CD4-positive, alpha-beta T cell treated with Interleukin-6 at 100 ng/mL for 8 hours (primary cell): ENCODE data around the gene EPHA6.

Experiments used
- DNase-seq: peaks from one replicate; pipeline ENCODE4 v3.0.0-alpha.2; 2020; ENCODE audit warnings: mixed read lengths, low spot score

EPHA6 gene

DNA sequence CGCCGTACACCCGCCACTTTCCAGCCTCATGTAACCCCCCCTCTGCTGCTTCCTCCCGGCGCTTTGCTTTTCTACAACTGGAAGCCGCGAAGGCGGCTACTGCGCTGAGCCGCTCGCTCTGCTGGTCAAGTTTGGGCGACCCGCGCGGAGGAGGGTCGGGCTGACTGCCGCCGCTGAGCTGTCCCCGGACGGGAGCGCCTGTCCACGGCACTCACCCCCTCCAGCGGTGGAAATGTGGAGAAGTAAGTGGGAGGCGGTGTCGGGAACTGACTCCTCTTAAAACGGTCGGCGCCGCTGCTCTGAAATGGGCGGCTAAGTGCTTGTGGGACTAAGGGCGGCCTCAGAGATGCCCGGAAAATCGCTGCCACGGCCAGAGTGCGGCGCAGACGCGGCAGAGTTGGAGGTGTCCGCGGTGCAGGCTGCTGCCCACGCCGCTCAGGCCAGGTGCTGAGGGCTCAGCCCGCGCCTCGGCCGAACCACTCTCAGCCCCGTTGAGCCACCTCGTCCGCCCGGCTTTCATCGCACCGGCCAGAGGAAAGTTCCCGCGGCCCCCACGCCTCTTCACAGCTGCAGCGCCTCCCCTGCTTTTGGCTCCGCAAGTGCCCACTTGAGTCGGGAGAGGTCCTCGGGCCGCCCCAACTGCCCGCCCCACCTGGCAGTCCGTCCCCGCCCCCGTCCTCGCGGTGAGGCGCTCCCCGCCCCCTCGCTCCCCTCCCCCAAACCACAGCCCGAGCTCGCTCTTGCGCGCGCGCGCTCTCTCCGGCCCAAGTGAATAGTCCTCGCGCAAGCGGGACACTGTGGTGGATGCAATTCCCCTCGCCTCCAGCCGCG, at the start of gene EPHA6:
TSS of gene EPHA6 (plus strand) at position 775 of the 831 bp plus-strand sequence.
- no peak for DNase-seq

DNA sequence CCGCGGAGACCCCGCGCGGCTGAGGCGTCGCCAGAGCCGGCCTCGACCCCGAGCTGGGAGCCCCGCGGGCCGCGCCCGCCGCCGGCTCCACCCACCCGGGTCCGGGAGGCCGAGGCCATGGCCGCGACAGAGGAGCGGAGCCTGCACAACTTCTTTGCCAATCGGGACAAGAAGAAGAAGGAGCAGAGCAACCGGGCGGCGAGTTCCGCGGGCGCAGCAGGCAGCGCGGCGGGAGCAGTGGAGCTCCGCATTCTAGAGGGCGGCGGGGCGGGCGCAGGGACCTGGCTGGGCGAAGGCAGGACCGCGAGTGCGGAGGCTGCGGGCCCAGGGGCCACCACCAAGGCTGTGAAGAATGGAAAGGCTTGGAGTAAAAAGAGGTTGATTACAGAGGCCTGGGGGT, 37.6 kb upstream of the EPHA6 start:
- no peak for DNase-seq

GRCh38 chr3:96779810-96780209, 34.6 kb upstream of the EPHA6 start:
- DNase-seq: no peak

DNA sequence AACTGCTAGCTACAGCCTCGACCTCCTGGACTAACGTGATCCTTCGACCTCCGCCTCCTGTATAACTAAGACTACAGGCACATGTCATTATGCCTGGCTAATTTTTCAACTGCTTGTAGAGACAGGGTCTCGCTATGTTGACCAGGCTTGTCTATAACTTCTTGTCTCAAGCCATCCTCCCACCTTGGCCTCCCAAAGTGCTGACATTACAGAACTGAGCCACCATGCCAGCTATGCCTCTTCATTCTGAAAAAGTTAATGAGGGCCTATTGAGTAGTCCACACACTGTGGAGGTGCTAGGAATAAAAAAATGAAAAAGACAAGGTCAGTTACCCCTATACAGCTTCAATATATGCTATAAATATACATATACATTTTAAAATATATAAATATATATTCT, 18.3 kb upstream of the EPHA6 start:
- DNase-seq: no peak

- DNase-seq: no peak
Observed at GRCh38 chr3:96803870-96804269, 10.5 kb upstream of the EPHA6 start.

GRCh38 chr3:96806341-96806740, 8.1 kb upstream of the EPHA6 start:
- no peak for DNase-seq

DNA sequence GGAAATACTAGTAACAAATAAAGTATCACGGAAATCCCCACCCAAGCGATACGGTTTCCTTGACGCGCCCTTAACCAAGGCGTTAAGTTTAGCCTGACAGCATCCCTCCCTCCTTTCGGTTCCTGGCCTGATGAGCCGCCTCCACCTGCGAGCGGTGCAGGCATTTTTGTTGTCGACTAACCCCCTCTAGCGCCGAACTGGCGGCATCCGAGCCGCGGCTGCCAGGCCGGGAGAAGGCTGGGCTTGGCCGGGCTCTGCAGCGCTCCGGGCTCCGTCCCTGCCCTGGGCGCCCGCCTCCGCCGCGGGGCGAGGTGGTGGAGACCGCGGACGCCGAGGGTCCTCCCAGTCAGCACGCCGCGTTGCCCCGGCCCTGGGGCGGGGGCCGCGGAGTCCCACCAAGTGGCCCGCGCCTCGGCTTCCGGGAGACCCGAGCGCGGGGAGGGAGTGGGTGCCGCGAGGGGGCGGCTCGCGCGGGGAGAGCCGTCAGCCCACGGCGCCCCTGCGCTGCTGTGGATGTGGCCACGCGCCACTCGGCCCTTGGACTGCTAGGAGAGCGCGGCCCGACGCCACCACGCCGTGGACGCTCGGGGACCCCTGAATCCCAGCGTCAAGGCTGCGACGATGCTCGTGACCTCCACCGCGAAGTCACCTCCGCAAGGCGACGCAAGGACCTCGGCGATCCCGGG, 1.1 kb upstream of the EPHA6 start:
- no peak for DNase-seq

DNA sequence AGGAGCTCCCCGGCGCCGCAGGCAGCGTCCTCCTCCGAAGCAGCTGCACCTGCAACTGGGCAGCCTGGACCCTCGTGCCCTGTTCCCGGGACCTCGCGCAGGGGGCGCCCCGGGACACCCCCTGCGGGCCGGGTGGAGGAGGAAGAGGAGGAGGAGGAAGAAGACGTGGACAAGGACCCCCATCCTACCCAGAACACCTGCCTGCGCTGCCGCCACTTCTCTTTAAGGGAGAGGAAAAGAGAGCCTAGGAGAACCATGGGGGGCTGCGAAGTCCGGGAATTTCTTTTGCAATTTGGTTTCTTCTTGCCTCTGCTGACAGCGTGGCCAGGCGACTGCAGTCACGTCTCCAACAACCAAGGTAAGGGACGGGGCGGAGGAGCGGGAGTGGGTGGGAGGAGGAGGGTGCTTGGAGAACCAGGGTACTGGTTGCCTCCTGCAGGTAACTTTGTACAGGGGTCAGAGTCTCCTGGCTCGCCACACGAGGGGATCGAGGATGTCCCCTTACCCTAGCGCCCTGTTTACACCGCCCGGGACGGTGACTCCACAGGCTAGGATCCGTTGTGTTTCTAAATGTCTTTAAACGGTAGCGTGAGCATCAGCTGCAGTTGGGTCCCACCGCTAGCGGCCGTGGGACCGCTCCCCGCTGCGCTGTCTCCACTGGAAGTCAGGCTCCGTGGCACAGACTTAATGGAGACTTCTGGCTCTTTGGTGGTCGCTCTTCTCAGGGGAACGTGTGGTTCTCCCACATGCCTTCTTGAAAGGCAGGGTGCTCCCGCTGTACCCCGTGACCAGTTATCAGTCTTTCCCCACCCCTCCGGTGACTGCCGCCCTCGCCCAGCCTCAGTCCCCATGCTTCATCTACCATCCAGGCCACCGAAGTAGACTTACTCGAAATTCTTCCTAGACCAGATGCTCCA, 515 bp downstream of the EPHA6 start:
- no peak for DNase-seq

- no peak for DNase-seq
Observed at GRCh38 chr3:96831175-96831574, 16.8 kb downstream of the EPHA6 start.

- no peak for DNase-seq
Observed at GRCh38 chr3:96833301-96833700, 18.9 kb downstream of the EPHA6 start.

DNA sequence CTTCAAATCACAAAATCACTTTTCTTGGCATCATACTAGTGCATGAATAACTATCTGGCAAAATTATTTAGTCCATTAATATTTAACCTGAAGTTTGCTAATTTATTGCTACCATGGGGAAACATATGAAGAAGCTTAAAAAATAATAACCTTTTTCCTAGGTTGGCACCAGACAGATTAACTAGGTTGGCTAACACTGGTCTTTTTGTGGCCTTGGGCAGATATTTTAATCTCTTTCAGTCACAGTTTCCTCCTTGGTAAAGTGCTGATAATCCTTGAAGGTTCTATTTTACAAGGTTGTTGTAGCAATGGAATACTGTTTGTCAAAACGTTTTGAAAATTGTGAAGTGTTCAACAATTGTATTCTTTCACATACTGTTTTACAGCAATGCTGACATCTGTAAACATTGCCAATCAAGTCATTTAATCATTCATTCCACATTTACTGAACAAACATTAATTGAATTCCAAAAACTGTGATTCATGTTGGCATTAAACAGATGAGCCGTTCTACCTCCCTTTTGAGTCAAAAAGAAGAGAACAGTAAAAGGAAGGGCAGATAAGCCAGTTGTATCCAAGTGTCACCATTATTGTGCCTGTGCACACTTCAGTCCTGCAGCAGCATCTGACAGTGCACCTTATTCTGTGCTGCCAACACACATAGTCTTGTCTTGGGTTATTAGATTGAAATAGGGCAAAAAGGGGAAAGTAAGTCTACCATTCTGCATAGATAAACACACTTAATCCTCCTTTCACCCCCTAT, 21.9 kb downstream of the EPHA6 start:
- no peak for DNase-seq

DNA sequence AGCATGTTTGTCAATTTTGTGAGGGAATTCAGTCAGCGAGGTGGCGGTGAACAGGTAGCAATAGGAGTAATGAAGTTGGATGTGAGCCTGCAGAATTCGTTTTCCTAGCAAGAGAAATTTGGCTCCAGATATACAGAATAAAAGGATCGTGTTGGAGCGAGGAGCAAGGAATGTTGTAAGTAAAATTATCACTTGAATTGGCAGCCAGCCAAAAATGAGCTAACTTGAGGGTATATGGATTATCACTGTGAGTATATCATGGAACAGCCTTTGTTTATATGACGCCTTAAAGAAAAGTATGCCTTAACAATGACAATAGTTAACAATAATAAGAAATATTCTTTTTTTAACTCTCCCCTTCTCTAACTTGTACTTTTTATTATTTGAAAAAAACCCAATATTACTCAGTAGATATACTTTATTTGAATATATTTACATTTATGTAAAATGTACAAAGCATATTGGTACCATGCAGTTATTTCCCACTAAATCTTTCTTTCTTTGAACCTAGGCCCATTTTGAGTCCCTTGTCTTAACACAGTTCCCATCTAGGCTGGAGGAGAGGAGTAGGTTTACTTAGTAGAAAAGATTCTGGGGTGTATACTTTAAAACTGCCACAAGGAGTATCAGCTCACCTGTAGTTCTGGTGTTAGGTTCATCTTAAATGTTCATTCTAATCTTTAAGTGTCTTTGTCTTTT, 29.3 kb downstream of the EPHA6 start:
- no peak for DNase-seq

DNA sequence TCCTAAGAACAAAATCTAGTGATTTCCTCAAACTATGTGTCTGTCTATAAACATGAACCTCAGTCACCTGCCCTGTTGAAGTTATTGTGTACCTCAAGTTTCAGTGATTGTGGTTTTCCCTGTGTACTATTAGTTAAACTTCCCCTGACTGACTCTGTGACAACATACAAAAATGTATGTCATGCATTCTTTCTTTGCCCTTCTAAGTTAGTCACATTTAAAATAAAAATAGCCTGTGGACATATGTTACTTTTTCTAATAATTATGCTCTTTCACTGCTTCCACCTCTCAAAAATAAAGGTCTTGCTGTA, 29.8 kb downstream of the EPHA6 start:
- DNase-seq: no peak

DNA sequence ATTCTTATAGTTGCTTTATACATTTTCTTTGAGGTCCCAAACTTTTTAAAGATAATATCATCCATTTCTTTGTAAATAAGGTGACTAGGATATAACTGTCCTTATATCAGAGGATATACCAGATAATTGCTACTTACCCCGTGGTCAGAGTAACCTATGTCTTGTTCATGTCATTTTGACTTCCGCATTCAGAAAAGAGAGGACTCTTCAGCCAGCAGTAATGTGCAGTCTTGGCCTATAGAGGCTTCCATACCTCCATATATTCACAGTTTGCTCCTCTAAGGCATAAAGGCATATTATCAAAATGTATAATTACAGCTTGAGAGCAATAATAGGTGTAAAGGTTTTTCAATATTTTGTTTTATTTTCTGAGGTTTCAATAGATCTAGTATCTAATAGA, 38.5 kb downstream of the EPHA6 start:
- DNase-seq: no peak

GRCh38 chr3:96860882-96861281, 46.5 kb downstream of the EPHA6 start:
- no peak for DNase-seq

DNA sequence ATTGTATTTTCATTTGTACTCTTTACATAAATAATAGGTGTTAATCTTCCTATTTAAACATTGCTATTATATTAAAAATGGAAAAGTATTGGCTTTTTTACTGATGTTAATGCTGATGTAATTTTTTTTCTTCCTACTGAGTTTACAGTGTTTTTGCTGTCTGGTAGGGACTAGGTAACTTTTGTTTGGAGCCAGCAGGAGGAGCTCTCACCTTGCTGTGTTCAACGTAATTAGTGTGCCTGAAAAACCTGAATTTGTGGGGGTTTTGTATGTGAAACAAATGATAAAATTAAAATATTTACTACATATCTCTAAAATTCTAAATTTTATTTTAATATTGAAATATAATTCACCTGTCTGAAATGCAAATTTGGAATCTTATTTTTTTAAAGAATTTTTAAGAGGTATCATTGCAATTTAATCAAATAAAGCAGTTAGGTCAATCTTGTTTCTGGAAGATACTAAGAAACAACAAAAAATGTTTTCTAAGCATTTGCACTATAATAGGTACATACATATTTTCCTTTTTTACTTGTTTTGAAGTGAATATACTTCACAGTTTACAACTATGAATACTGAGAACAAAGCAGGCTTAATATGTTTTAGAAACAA, 48.8 kb downstream of the EPHA6 start:
- no peak for DNase-seq

- DNase-seq: no peak
Observed at GRCh38 chr3:96865605-96866004, 51.2 kb downstream of the EPHA6 start.

DNA sequence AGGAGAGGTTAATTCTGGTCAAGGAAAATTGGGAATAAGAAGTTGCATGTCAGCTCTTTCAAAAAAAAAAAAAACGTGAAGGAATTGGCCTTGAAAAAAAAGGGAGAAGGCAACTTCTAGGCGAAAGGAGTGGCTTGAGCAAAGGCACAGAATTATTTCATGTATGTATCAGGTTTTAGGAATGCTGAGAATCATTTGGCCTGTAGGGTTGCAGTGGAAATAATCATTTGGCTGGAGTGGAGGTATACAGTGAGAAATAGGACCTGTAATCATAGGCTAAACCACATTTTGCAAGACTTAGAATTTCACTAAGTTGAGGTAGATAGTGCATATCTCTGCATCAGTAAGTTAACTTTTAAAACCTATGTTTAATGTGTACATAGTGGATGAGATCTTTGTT, 54.9 kb downstream of the EPHA6 start:
- DNase-seq: no peak

DNA sequence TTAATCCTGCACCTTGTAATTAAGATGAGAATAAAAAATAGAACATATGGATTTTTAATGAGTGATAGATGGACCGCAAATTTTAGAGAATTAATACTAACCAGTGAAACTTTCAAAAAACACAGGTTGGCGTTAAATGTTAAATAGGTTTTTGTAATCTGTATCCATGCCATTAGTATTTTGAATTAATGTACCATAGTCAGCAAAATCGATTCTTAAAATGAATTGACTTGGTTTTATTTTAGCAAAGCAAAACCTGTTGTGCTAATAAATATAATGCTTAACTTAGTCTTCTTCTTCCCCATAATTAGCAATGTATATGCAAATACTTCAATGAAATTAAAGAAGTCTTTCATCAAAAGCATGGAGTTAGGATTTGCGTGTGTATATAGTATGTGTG, 63.1 kb downstream of the EPHA6 start:
- no peak for DNase-seq

GRCh38 chr3:96900031-96900430, 85.6 kb downstream of the EPHA6 start:
- no peak for DNase-seq

- no peak for DNase-seq
Observed at GRCh38 chr3:96900566-96900965, 86.2 kb downstream of the EPHA6 start.
